OCI-LY7 (cell line): ENCODE results near the gene FAM177A1. TPM values are rescaled to one million over a fixed set of nuclear protein-coding genes. Genes with fewer than 3 reads are reported as not detected.
A peak's percentile ranks its signal among the peaks of the same experiment; 100 is the strongest.

Experiments
- BruUV-seq: library from RNA; stranded (reverse); fragments of 400-500 nt; replicated peaks from 2 replicates; lab custom pipeline; 2021; lab: Mats Ljungman, UMichigan
- CTCF ChIA-PET: fragments of 300-600 bp; sonication (Branson Sonifier 250); formaldehyde crosslinking; loops from one replicate; lab custom pipeline; 2022; ENCODE audit warnings: antibody characterized with exemption; ENCODE audit not compliant: unreplicated experiment; lab: Charles Lee
- POLR2A ChIA-PET: fragments of 300-600 bp; sonication (Branson Sonifier 250); formaldehyde crosslinking; loops from one replicate; lab custom pipeline; 2022; ENCODE audit warnings: antibody characterized with exemption; lab: Charles Lee
- DNase-seq: peaks from one replicate; pipeline ENCODE4 v3.0.0-alpha.2; 2015; ENCODE audit warnings: low spot score
- H2AFZ ChIP-seq: fragments of 200-600 bp; sonication (generic), shearing (Covaris generic); 2 replicates; pipeline ENCODE4 v1.6.1; 2014; ENCODE audit warnings: mild to moderate bottlenecking, antibody characterized with exemption, low read length, moderate library complexity
- H3K27ac ChIP-seq: fragments of 200-600 bp; sonication (generic); 2 replicates; pipeline ENCODE4 v1.5.1; 2014; ENCODE audit warnings: mixed run types, low read depth, mild to moderate bottlenecking, moderate library complexity, low read length, inconsistent platforms; ENCODE audit not compliant: poor library complexity, severe bottlenecking
- H3K36me3 ChIP-seq: fragments of 200-600 bp; sonication (generic); 2 replicates; pipeline ENCODE4 v1.6.1; 2014; ENCODE audit warnings: mild to moderate bottlenecking, antibody characterized with exemption, low read length, moderate library complexity, mixed read lengths; ENCODE audit not compliant: insufficient read depth
- H3K4me1 ChIP-seq: fragments of 200-600 bp; sonication (generic); 2 replicates; pipeline ENCODE4 v1.5.1; 2014; ENCODE audit warnings: mild to moderate bottlenecking, low read length; ENCODE audit not compliant: insufficient read depth, poor library complexity, severe bottlenecking
- H3K4me2 ChIP-seq: fragments of 200-600 bp; sonication (generic); 2 replicates; pipeline ENCODE4 v1.6.1; 2014; ENCODE audit warnings: mild to moderate bottlenecking, low read length
- H3K4me3 ChIP-seq: fragments of 200-600 bp; sonication (generic); 2 replicates; pipeline ENCODE4 v1.5.1; 2014; ENCODE audit warnings: mild to moderate bottlenecking, low read depth, low read length; ENCODE audit not compliant: poor library complexity, severe bottlenecking
- H3K79me2 ChIP-seq: fragments of 200-600 bp; sonication (generic); 2 replicates; pipeline ENCODE4 v1.6.1; 2016; ENCODE audit warnings: low read depth, mild to moderate bottlenecking, low read length, moderate library complexity, mixed read lengths; ENCODE audit not compliant: insufficient read depth
- H3K9me2 ChIP-seq: fragments of 200-600 bp; sonication (generic); 2 replicates; pipeline ENCODE4 v1.6.1; 2016; ENCODE audit warnings: mild to moderate bottlenecking, low read length, mixed read lengths; ENCODE audit not compliant: insufficient read depth
- H3K9me3 ChIP-seq: fragments of 200-600 bp; sonication (generic); 2 replicates; pipeline ENCODE4 v1.6.1; 2014; ENCODE audit warnings: mild to moderate bottlenecking, mixed run types, low read length, mixed read lengths
- H4K20me1 ChIP-seq: fragments of 200-600 bp; sonication (generic); 2 replicates; pipeline ENCODE4 v1.6.1; 2014; ENCODE audit warnings: mild to moderate bottlenecking, antibody characterized with exemption, low read length, moderate library complexity, mixed read lengths; ENCODE audit not compliant: insufficient read depth
- CTCF ChIP-seq: fragments of 200-600 bp; sonication (generic); conservative IDR thresholded peaks from 2 replicates; pipeline ENCODE4 v1.5.1; 2014; ENCODE audit warnings: mild to moderate bottlenecking, antibody characterized with exemption, low read length, moderate library complexity, mixed read lengths
- EZH2phosphoT487 ChIP-seq: fragments of 200-600 bp; sonication (generic); IDR thresholded peaks from 2 replicates; pipeline ENCODE4 v1.6.1; 2018; ENCODE audit warnings: low read depth, borderline replicate concordance, mild to moderate bottlenecking, mixed run types, antibody characterized with exemption, low read length, moderate library complexity, mixed read lengths
- intact Hi-C: fragments of 100-400 bp; cut with micrococcal nuclease; formaldehyde crosslinking; loops from one replicate; pipeline ENCODE4 v1.10.0; 2022; ENCODE audit not compliant: unreplicated experiment
- total RNA-seq, 2 experiments: library from RNA; depleted of rRNA in 1 of 2; stranded (reverse); fragments of >200 nt in 1 of 2; shearing (Covaris generic) in 1 of 2; gene quantifications; 2 replicates each; pipeline ENCODE4 v1.2.3, GENCODE V29; 2014 to 2022

Gene FAM177A1
- total RNA-seq, 2 experiments from 2014 or later = 17.3 to 31.8 TPM

GRCh38 chr14:35046751-35047536 lies 872 bp downstream of the FAM177A1 start:
- no TSS peak for BruUV-seq

GRCh38 chr14:35047976-35048513 lies 2.0 kb downstream of the FAM177A1 start:
- no peak overlapping the region for H3K4me3 ChIP-seq
- intact Hi-C loops = loop anchor here (2.0 to 5.0 kb wide), 3 partner anchors 175 to 759 kb away; partner anchors contain the start of genes NFKBIA and RALGAPA1
- H3K4me2 ChIP-seq = peak overlapping the region; percentile 6; the same call in 1 of the 2 replicates
- H3K27ac ChIP-seq = no peak overlapping the region
- H3K79me2 ChIP-seq = peaks cover 7% of the 10 kb centered on the region; the same call in 1 of the 2 replicates
- BruUV-seq = TSS peak; percentile 76
- H2AFZ ChIP-seq = no peak overlapping the region
- CTCF ChIA-PET = no interaction called here
- no peaks in the 10 kb centered on the region for H3K9me2 ChIP-seq
- no peaks in the 10 kb centered on the region for H4K20me1 ChIP-seq
- H3K36me3 ChIP-seq = no peaks in the 10 kb centered on the region
- no peak for DNase-seq
- POLR2A ChIA-PET = interaction anchor here (0.5 to 3.0 kb wide), 4 partner anchors 75 to 366 kb away, joined by 3 to 19 read pairs (median 6); partner anchors contain the start of genes PPP2R3C and PRORP
- peaks cover 18% of the 10 kb centered on the region for H3K4me1 ChIP-seq
- TF ChIP-seq EZH2phosphoT487 (no peak), CTCF (no peak)
- no peaks in the 10 kb centered on the region for H3K9me3 ChIP-seq

More at GRCh38 chr14:35046751-35047536, 872 bp downstream of the FAM177A1 start:
- no peaks in the 10 kb centered on the region for H3K9me2 ChIP-seq
- H3K36me3 ChIP-seq = no peaks in the 10 kb centered on the region
- ChIA-PET CTCF (interaction anchor here (1.2 kb wide), 1 partner anchor 66 kb away, joined by 3 read pairs; no protein-coding TSS in a partner anchor), POLR2A (interaction anchor here (0.6 to 3.0 kb wide), 15 partner anchors 12 to 356 kb away, joined by 3 to 19 read pairs (median 4); partner anchors contain the start of genes PPP2R3C, PRORP and PSMA6)
- H3K4me1 ChIP-seq = peaks cover 18% of the 10 kb centered on the region
- peak overlapping the region; percentile 89 for H3K4me3 ChIP-seq
- peak overlapping the region; percentile 98 for H3K4me2 ChIP-seq
- H3K27ac ChIP-seq = peak overlapping the region; percentile 57
- intact Hi-C loops = loop anchor here (1.0 to 5.0 kb wide), 5 partner anchors 65 to 760 kb away; partner anchors contain the start of genes NFKBIA, PRORP, RALGAPA1 and SRP54
- TF ChIP-seq CTCF (no peak), EZH2phosphoT487 (no peak)
- H2AFZ ChIP-seq = peak overlapping the region; percentile 83
- H3K79me2 ChIP-seq = peaks cover 7% of the 10 kb centered on the region; the same call in 1 of the 2 replicates
- DNase-seq = peak; percentile 45
- H4K20me1 ChIP-seq = no peaks in the 10 kb centered on the region
- H3K9me3 ChIP-seq = no peaks in the 10 kb centered on the region
